MCF 10A (cell line): ENCODE measurements around the gene ELMO2. TPM values are rescaled to one million over a fixed set of nuclear protein-coding genes. Genes with fewer than 3 reads are reported as not detected.

Experiments used
- BruUV-seq: library from RNA; stranded (reverse); fragments of 400-500 nt; replicated peaks from 2 replicates; lab custom pipeline; 2021; lab: Mats Ljungman, UMichigan
- CTCF ChIA-PET: fragments of 300-600 bp; sonication (Branson Sonifier 250); formaldehyde crosslinking; extraction: SDS; loops from one replicate; lab custom pipeline; 2021; ENCODE audit warnings: antibody characterized with exemption, inconsistent platforms; lab: Yijun Ruan, JAX
- POLR2A ChIA-PET: fragments of 300-600, 350-650 bp; sonication (Branson Sonifier 250); formaldehyde crosslinking; extraction: SDS; loops from one replicate; lab custom pipeline; 2020; ENCODE audit warnings: antibody characterized with exemption, inconsistent platforms; lab: Yijun Ruan, JAX
- DNase-seq: peaks from one replicate; pipeline ENCODE4 v3.0.0-alpha.2; 2018; ENCODE audit not compliant: unreplicated experiment
- H3K27ac Mint-ChIP-seq: one replicate; pipeline ENCODE4 v1.8.0; 2022; ENCODE audit warnings: mild to moderate bottlenecking, low read depth, mixed read lengths; ENCODE audit not compliant: unreplicated experiment
- H3K27me3 Mint-ChIP-seq: one replicate; pipeline ENCODE4 v1.8.0; 2022; ENCODE audit warnings: mixed read lengths; ENCODE audit not compliant: insufficient read depth, unreplicated experiment
- H3K36me3 Mint-ChIP-seq: one replicate; pipeline ENCODE4 v1.8.0; 2022; ENCODE audit warnings: mild to moderate bottlenecking, moderate library complexity, mixed read lengths; ENCODE audit not compliant: insufficient read depth, unreplicated experiment
- H3K4me1 Mint-ChIP-seq: one replicate; pipeline ENCODE4 v1.8.0; 2022; ENCODE audit warnings: mixed read lengths; ENCODE audit not compliant: insufficient read depth, unreplicated experiment
- H3K4me3 Mint-ChIP-seq: one replicate; pipeline ENCODE4 v1.8.0; 2022; ENCODE audit warnings: mild to moderate bottlenecking, moderate library complexity, mixed read lengths; ENCODE audit not compliant: unreplicated experiment
- H3K9me3 Mint-ChIP-seq: one replicate; pipeline ENCODE4 v1.8.0; 2022; ENCODE audit warnings: mixed read lengths; ENCODE audit not compliant: unreplicated experiment
- CTCF ChIP-seq: fragments of 200-600 bp; IDR thresholded peaks from one replicate; pipeline ENCODE4 v1.8.0; 2022; ENCODE audit warnings: antibody characterized with exemption, mild to moderate bottlenecking; ENCODE audit not compliant: unreplicated experiment
- intact Hi-C: fragments of 100-400 bp; cut with micrococcal nuclease; formaldehyde crosslinking; loops from 2 replicates; pipeline ENCODE4 v1.14.1; 2022
- total RNA-seq: library from RNA; stranded (reverse); gene quantifications from 2 replicates; pipeline ENCODE4 v1.2.3, GENCODE V29; 2022

The ELMO2 gene
- total RNA-seq, 1 experiment from 2014 or later, result 21.1 TPM

GRCh38 chr20:46339037-46339436 lies 67.4 kb downstream of the ELMO2 start:
- POLR2A ChIA-PET, result no interaction called here
- peaks cover 6% of the 10 kb centered on the region for H3K36me3 Mint-ChIP-seq
- H3K4me1 Mint-ChIP-seq, result no peaks in the 10 kb centered on the region
- intact Hi-C loops, result no loop called here
- peaks cover 69% of the 10 kb centered on the region for H3K27me3 Mint-ChIP-seq
- no peak for TF ChIP-seq CTCF
- DNase-seq, result no peak
- CTCF ChIA-PET, result interaction anchor here (0.7 to 2.5 kb wide), 2 partner anchors 10 to 353 kb away, joined by 5 to 11 read pairs; no protein-coding TSS in a partner anchor
- BruUV-seq, result no TSS peak
- no peak overlapping the region for H3K27ac Mint-ChIP-seq
- H3K9me3 Mint-ChIP-seq, result no peaks in the 10 kb centered on the region
- no peak overlapping the region for H3K4me3 Mint-ChIP-seq

- peaks cover 61% of the 10 kb centered on the region for H3K27me3 Mint-ChIP-seq
- CTCF ChIA-PET, result interaction anchor here (0.6 to 1.6 kb wide), 5 partner anchors 12 to 204 kb away, joined by 3 to 9 read pairs (median 4); no protein-coding TSS in a partner anchor
Measured at GRCh38 chr20:46336735-46337134, 69.7 kb downstream of the ELMO2 start.

GRCh38 chr20:46334303-46334904 lies 72.0 kb downstream of the ELMO2 start:
- POLR2A ChIA-PET, result interaction anchor here (0.6 to 1.4 kb wide), 3 partner anchors 12 to 20 kb away, joined by 3 to 5 read pairs (median 5); no protein-coding TSS in a partner anchor
- no peak for TF ChIP-seq CTCF
- intact Hi-C loops, result no loop called here
- H3K27ac Mint-ChIP-seq, result no peak overlapping the region
- no peaks in the 10 kb centered on the region for H3K9me3 Mint-ChIP-seq
- no peak for DNase-seq
- no peaks in the 10 kb centered on the region for H3K36me3 Mint-ChIP-seq
- CTCF ChIA-PET, result interaction anchor here (0.6 to 5.2 kb wide), 3 partner anchors 15 to 246 kb away, joined by 3 to 26 read pairs (median 5); no protein-coding TSS in a partner anchor
- peaks cover 14% of the 10 kb centered on the region for H3K4me1 Mint-ChIP-seq
- BruUV-seq, result no TSS peak
- H3K27me3 Mint-ChIP-seq, result peaks cover 43% of the 10 kb centered on the region
- no peak overlapping the region for H3K4me3 Mint-ChIP-seq

More at GRCh38 chr20:46336735-46337134, 69.7 kb downstream of the ELMO2 start:
- BruUV-seq, result no TSS peak
- no peak overlapping the region for H3K27ac Mint-ChIP-seq
- H3K36me3 Mint-ChIP-seq, result no peaks in the 10 kb centered on the region
- no peak for TF ChIP-seq CTCF
- H3K9me3 Mint-ChIP-seq, result no peaks in the 10 kb centered on the region
- POLR2A ChIA-PET, result interaction anchor here (1.6 kb wide), 1 partner anchor 27 kb away, joined by 7 read pairs; no protein-coding TSS in a partner anchor
- H3K4me3 Mint-ChIP-seq, result no peak overlapping the region
- peaks cover 12% of the 10 kb centered on the region for H3K4me1 Mint-ChIP-seq
- no peak for DNase-seq
- intact Hi-C loops, result no loop called here

- Mint-ChIP-seq H3K4me1 (peaks cover 17% of the 10 kb centered on the region), H3K9me3 (no peaks in the 10 kb centered on the region), H3K27me3 (peaks cover 38% of the 10 kb centered on the region), H3K4me3 (no peak overlapping the region), H3K36me3 (no peaks in the 10 kb centered on the region), H3K27ac (no peak overlapping the region)
- TF ChIP-seq CTCF, result no peak
- CTCF ChIA-PET, result interaction anchor here (0.6 to 5.2 kb wide), 7 partner anchors 16 to 415 kb away, joined by 3 to 26 read pairs (median 5); no protein-coding TSS in a partner anchor
- intact Hi-C loops, result no loop called here
- no TSS peak for BruUV-seq
- POLR2A ChIA-PET, result interaction anchor here (0.6 to 1.7 kb wide), 10 partner anchors 9 to 142 kb away, joined by 3 to 7 read pairs (median 4); partner anchors contain the start of gene ELMO2
- DNase-seq, result peak; percentile 58
Measured at GRCh38 chr20:46333161-46333991, 73.0 kb downstream of the ELMO2 start.
